MM.1S (cell line): ENCODE data around the gene ZNF649.

ENCODE experiments used
- CTCF ChIP-seq: fragments of 300-600 bp; sonication (generic); IDR thresholded peaks from 2 replicates; pipeline ENCODE4 v1.5.1; 2016; ENCODE audit warnings: antibody characterized with exemption, low read length, mixed read lengths
- EZH2 ChIP-seq: fragments of 300-600 bp; sonication (generic); optimal IDR thresholded peaks from 2 replicates; pipeline ENCODE3; 2017; ENCODE audit warnings: low read depth, mild to moderate bottlenecking, antibody characterized with exemption, low read length, mixed read lengths

- TF ChIP-seq CTCF (no peak), EZH2 (no peak)
These were observed at the start of gene ZNF649 for GRCh38 chr19:51904331-51905165.
